Measurements from ENCODE around the gene PITPNC1.

DNA sequence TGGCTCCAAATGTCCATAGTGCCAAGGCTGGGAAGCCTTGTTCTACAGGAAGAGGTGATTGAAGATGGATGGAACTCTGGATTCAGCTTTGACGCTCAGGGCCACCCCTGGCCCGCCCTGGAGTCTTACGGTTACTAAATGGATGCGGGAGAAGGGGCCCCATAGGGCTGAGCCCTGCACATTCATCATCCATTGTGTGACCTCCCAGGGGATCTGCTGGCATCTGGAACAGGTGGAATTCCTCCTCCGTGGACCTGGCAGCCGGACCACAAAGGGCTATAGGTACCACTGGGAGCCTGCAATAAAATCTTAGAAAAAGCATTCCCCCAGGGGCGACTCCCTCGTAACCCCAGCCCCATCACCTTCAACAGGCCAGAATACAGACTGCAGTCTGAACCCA is 259.2 kb downstream of the PITPNC1 start:
- TF ChIP-seq CTCF (IDR thresholded peaks at IDR 0.05) (no peak), POLR2AphosphoS5 (IDR thresholded peaks at IDR 0.05; ENCODE audit: low read depth, low read length) (no peak)
- TF ChIP-seq, protein P1, sequence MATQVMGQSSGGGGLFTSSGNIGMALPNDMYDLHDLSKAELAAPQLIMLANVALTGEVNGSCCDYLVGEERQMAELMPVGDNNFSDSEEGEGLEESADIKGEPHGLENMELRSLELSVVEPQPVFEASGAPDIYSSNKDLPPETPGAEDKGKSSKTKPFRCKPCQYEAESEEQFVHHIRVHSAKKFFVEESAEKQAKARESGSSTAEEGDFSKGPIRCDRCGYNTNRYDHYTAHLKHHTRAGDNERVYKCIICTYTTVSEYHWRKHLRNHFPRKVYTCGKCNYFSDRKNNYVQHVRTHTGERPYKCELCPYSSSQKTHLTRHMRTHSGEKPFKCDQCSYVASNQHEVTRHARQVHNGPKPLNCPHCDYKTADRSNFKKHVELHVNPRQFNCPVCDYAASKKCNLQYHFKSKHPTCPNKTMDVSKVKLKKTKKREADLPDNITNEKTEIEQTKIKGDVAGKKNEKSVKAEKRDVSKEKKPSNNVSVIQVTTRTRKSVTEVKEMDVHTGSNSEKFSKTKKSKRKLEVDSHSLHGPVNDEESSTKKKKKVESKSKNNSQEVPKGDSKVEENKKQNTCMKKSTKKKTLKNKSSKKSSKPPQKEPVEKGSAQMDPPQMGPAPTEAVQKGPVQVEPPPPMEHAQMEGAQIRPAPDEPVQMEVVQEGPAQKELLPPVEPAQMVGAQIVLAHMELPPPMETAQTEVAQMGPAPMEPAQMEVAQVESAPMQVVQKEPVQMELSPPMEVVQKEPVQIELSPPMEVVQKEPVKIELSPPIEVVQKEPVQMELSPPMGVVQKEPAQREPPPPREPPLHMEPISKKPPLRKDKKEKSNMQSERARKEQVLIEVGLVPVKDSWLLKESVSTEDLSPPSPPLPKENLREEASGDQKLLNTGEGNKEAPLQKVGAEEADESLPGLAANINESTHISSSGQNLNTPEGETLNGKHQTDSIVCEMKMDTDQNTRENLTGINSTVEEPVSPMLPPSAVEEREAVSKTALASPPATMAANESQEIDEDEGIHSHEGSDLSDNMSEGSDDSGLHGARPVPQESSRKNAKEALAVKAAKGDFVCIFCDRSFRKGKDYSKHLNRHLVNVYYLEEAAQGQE (IDR thresholded peaks at IDR 0.05; ENCODE audit: insufficient read depth in 1 of 2, low read depth in 2 of 2, low read length in 1 of 2), result no peak

Measured in Panc1 (cell line).